Jurkat, Clone E6-1 (cell line): ENCODE data around the gene PRPF40A.

Experiments used
- DNase-seq: peaks from one replicate; pipeline ENCODE4 v3.0.0-alpha.2; 2011; ENCODE audit warnings: low read depth, low spot score
- H3K4me3 ChIP-seq: 2 replicates; pipeline ENCODE4 v1.5.1; 2011; ENCODE audit warnings: mild to moderate bottlenecking, low read length, control low read depth, moderate library complexity

PRPF40A gene

GRCh38 chr2:152627351-152627957, 89.8 kb downstream of the PRPF40A start:
- DNase-seq: no peak
- no peak overlapping the region for H3K4me3 ChIP-seq

DNA sequence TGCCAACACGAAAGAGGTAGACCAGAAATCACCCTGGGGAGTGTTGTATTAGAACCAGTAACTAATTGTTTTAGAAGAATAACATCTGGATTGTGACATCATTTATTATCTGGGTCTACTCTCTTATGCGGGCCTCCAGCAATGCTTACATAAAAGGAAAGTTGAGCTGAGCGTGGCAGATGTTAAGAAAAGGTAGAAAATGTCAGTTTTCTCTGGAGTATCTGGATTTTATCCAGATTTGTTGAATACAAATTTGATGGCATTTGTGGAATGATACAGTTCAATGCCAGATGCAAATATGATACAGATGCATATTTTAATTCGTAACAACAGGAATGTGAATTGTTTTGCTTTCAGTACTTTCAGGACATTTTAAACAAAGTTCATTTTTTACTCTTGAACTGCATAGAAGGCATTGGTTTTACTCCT, 90.3 kb downstream of the PRPF40A start:
- no peak overlapping the region for H3K4me3 ChIP-seq
- no peak for DNase-seq

DNA sequence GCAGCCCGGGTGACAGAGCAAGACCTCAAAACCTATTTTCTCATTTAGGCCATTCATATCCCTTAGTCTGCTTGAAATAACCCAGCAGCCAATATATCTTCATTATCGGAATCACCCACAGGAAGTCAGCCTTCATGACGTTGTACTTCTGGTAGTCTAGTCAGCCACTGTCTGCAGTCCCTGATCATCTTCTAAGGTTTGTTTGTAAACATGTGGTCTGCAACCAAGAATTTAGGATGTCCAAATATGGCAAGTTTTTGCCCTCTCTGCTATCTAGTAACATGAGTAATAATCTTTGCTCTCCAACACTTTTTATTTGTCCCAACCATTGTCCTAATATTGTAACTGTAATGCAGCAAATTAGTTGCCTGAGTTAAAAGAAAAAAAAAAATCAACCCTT, 92.5 kb downstream of the PRPF40A start:
- no peak overlapping the region for H3K4me3 ChIP-seq
- no peak for DNase-seq

DNA sequence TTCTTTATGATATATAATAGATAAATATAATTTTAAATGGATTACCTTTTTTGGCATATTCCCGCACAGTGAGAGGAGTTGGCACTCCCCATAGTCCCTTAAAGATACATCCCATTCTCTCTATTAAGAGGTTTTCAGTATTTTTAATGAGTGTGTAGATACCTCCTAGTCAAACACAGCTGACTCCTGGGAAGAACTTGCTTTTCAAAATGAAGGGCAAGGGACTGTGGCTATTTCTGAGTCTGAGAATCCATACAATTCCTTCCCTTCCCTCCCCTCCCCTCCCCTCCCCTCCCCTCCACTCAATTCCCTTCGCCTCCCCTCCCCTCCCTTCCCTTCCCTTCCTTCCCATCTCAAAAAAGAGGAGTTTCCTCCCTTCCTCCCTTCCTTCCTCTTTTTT, 93.5 kb downstream of the PRPF40A start:
- no peak for DNase-seq
- H3K4me3 ChIP-seq: no peak overlapping the region

DNA sequence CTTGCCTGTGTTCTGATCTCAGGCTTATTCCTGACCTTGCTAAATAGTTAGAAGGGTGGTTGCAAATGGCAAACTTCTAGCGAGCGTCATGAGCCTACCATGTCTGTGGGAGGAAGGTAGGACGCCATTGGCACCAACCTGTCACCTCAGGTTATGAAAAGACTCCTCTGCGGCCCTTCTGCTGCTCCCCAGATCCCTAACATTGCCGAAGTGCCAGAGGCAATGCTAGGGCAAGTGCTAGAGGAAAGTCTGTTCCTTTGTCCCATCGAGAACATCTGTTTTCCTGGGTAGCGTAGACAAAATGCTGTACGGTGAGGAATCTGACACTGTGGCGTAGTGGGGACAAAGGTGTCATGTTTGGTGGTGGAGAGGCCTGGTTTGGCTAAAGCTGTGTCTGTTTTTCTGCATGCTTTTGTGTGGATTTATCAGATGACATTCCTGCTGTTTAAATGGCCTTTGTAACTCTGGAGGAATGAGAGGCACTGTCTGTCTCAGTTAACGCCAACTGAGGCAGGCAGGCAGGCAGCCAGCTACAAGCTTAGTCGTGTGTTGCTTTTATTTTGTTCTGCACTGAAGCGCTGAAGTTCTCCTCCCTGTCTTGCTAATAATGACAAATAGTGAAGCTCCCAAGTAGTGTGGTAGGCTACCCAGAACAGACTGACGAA, 94.1 kb downstream of the PRPF40A start:
- no peak for DNase-seq
- H3K4me3 ChIP-seq: no peak overlapping the region

GRCh38 chr2:152622219-152622618, 95.0 kb downstream of the PRPF40A start:
- no peak for DNase-seq
- H3K4me3 ChIP-seq: no peak overlapping the region

DNA sequence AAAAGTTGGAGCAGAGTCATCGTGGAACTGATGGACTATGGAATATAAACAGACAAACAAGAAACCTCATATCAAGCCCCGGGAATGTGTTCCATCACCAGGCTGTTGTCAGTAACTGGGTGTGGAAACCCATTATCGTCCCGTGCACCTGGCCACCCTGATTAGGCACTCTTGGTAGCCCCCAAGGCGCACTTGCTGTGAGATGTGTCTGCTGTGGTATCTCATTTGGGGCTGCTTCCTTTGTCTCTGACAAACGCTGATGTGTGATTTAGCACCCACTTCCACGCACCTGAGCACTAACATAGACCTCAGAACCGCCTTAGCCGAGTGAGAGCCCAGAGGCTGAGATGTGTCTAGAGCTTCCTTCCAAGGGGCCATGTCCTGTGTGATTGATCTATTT, 96.3 kb downstream of the PRPF40A start:
- no peak overlapping the region for H3K4me3 ChIP-seq
- DNase-seq: no peak

GRCh38 chr2:152620208-152620607, 97.1 kb downstream of the PRPF40A start:
- no peak for DNase-seq
- no peak overlapping the region for H3K4me3 ChIP-seq

DNA sequence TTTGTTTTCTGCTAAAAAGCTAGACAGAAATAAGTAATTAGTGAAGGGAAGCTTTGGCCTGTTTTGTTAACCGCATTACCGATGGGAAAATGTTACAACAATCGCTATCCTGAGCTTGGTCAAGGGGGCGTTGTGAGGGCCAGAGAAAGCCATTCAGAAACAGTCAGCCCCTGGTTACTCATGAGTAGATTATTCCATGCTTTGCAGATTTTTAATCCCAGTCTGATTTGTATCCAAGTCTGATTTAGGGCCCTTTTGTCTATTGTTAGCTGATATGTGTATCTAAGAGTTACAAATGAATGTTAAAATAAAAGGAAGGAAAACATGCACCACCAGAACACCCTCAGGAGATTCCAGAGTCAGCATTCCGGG, 99.1 kb downstream of the PRPF40A start:
- no peak for DNase-seq
- no peak overlapping the region for H3K4me3 ChIP-seq

DNA sequence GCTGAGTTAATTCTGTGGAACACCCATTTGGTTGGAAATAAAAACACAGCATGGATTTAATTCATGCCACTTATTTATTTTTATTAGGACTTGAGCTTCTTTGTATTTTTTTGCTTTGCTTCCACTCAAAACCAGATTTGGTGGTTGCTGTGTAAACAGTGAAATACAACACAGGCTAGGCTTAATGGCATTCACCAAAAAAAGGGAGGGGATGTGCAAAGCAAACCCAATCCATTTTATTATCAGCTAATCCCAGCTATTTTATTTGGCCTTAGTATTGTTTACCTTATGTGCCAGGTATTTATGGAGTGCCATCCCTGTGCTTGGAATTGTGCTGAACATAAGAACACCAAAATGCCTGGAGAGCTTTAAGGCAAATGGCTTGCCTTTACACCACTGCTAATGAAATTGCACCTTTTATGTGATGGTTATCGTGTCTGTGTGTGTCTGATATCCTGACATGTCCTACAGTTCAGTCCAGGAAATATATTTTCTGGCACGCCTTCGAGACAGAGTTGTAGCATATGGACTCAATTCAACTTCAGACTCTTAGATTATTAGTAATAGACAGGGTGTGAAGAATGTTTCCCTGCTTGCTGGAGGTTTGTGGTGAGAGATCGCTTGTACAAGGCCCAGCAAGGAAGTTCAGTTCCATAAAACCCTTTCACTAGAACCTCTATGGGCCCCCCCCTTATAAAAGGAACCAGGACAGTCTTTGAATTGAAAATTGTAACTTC, 99.6 kb downstream of the PRPF40A start:
- DNase-seq: no peak
- H3K4me3 ChIP-seq: no peak overlapping the region

- no peak for DNase-seq
- no peak overlapping the region for H3K4me3 ChIP-seq
These were observed 102.1 kb downstream of the PRPF40A start for GRCh38 chr2:152615177-152615576.

DNA sequence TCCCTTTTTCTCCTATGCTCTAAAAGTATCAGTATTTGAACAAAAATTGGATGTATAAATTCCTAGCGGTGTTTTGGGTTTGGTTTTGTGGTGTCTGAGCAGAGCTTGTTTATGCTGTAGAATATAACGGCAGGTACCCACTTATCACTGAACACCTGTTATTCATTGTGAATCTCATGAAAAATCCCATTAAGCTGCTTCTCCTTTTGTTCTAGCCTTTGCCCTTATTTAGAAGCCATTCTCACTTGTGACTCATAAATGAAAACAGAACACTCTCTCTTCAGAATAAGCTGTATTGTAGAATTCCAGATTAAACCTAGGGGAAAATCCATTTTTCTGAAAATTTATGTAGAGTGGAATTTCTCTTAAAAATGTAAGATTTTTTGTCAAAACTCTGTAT, 104.0 kb downstream of the PRPF40A start:
- no peak for DNase-seq
- no peak overlapping the region for H3K4me3 ChIP-seq

GRCh38 chr2:152611458-152612231, 105.6 kb downstream of the PRPF40A start:
- DNase-seq: no peak
- no peak overlapping the region for H3K4me3 ChIP-seq

DNA sequence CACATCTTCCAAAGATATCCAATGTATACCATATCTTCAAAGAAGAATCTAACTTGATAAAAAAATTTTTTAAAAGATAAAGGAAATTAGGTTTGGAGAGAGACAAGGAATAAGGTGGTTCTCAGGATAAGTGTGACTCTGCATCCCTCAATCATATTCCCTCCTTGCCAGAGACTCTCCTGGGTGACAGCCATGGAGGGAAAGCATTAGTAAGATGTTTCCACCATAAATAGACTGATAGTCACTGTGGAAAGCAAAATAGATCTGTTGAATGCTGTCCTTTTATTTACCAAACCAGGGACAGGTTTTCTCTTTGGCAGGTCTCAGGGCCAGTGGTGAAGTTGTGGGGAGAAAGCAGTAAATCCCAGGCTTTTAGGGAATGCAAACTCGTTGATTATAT, 107.6 kb downstream of the PRPF40A start:
- no peak for DNase-seq
- H3K4me3 ChIP-seq: no peak overlapping the region

- no peak overlapping the region for H3K4me3 ChIP-seq
- DNase-seq: no peak
These were observed 108.1 kb downstream of the PRPF40A start for GRCh38 chr2:152609154-152609553.

DNA sequence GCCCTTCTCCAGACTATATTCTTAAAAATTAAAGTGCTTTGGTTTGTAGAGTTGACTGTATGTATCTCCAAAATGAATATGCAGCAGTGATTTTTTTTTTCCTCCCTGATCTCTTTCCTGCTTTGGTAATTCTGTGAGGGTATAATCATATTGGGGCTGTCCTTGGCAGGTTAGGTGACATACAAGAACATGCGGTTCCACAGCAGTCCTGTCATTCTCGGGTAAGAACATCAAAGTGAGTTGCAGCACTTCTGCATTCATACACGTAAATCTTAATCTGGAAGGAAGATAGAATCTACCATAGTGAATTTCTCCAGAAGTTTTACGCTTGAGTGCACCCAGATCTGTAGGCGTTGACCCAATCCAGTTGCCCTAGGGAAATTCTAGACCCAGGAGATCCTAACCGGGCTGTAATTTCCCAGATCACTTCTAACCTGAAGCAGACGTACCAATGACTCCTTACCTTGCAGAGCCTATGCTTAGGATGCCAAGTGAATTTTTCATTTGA, 109.4 kb downstream of the PRPF40A start:
- no peak for DNase-seq

GRCh38 chr2:152606941-152607340, 110.3 kb downstream of the PRPF40A start:
- no peak overlapping the region for H3K4me3 ChIP-seq
- no peak for DNase-seq

More for the DNA sequence above, 109.4 kb downstream of the PRPF40A start:
- no peak overlapping the region for H3K4me3 ChIP-seq

- no peak overlapping the region for H3K4me3 ChIP-seq
- no peak for DNase-seq
These were observed 111.2 kb downstream of the PRPF40A start for GRCh38 chr2:152606081-152606480.

GRCh38 chr2:152603166-152603565, 114.1 kb downstream of the PRPF40A start:
- H3K4me3 ChIP-seq: no peak overlapping the region
- DNase-seq: no peak

DNA sequence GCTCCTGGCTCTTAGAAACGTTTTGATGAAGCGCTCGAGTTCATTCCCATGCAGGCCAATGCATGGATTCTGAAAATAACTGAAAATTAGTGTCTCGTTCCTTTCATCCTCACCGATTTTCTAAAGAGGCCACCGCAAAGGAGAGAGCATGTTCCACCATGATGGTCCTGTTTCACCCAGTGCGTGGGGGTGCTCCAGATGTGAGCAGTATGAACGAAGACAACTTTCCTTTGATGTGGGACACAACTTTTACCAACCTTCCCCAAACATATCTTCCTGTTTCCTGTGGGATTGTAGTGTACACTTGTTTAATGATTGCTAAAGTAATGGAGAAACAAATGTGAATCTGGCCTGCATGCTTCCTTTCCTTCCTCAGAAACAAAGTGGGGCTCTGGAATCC, 114.5 kb downstream of the PRPF40A start:
- no peak overlapping the region for H3K4me3 ChIP-seq
- DNase-seq: peak; percentile 16
